HepG2 (cell line): Measurements from ENCODE around the gene UCKL1. TPM values are rescaled to one million over a fixed set of nuclear protein-coding genes. Genes with fewer than 3 reads are reported as not detected.

Experiments used
- CC2D1A ChIP-seq: sonication (generic); formaldehyde crosslinking; IDR thresholded peaks from 2 replicates; pipeline ENCODE4 v1.8.1; 2023; ENCODE audit warnings: mild to moderate bottlenecking, missing genetic modification reagents
- ISL2 ChIP-seq: sonication (generic); formaldehyde crosslinking; IDR thresholded peaks from 2 replicates; pipeline ENCODE4 v1.5.0; 2020; ENCODE audit warnings: missing genetic modification reagents
- KDM2A ChIP-seq: sonication (generic); formaldehyde crosslinking; IDR thresholded peaks from 2 replicates; pipeline ENCODE4 v1.4.0; 2020; ENCODE audit warnings: low read depth, missing genetic modification reagents, borderline replicate concordance
- NR2F2 ChIP-seq: IDR thresholded peaks from 2 replicates; pipeline ENCODE4 v1.6.1; 2012; ENCODE audit warnings: low read depth, inconsistent platforms, borderline replicate concordance
- PHF20 ChIP-seq: sonication (generic); formaldehyde crosslinking; IDR thresholded peaks from 2 replicates; pipeline ENCODE4 v1.5.0; 2020; ENCODE audit warnings: mild to moderate bottlenecking, missing genetic modification reagents
- RAD21 ChIP-seq: fragments of 450-650 bp; formaldehyde crosslinking; IDR thresholded peaks from 2 replicates; pipeline ENCODE4 v1.5.0; 2020; ENCODE audit warnings: mild to moderate bottlenecking
- RFX3 ChIP-seq: IDR thresholded peaks from 2 replicates; pipeline ENCODE4 v1.6.1; 2016; ENCODE audit warnings: missing biosample characterization, missing genetic modification reagents
- RFXAP ChIP-seq: sonication (generic); formaldehyde crosslinking; IDR thresholded peaks from 2 replicates; pipeline ENCODE4 v1.4.0; 2020; ENCODE audit warnings: missing genetic modification reagents, borderline replicate concordance
- SALL2 ChIP-seq: sonication (generic); formaldehyde crosslinking; IDR thresholded peaks from 2 replicates; pipeline ENCODE4 v1.8.1; 2023; ENCODE audit warnings: mild to moderate bottlenecking, missing genetic modification reagents, inconsistent platforms
- STAG1 ChIP-seq: sonication (generic); formaldehyde crosslinking; IDR thresholded peaks from 2 replicates; pipeline ENCODE4 v1.4.0; 2020; ENCODE audit warnings: missing genetic modification reagents
- THYN1 ChIP-seq: sonication (generic); formaldehyde crosslinking; IDR thresholded peaks from 2 replicates; pipeline ENCODE4 v1.8.1; 2023; ENCODE audit warnings: low read depth, mild to moderate bottlenecking, moderate library complexity, missing genetic modification reagents, borderline replicate concordance
- YEATS4 ChIP-seq: sonication (generic); formaldehyde crosslinking; IDR thresholded peaks from 2 replicates; pipeline ENCODE4 v1.4.0; 2020; ENCODE audit warnings: missing genetic modification reagents, borderline replicate concordance
- ZFP82 ChIP-seq: sonication (generic); formaldehyde crosslinking; IDR thresholded peaks from 2 replicates; pipeline ENCODE4 v1.5.1; 2020; ENCODE audit warnings: mild to moderate bottlenecking, missing genetic modification reagents, borderline replicate concordance
- ZNF101 ChIP-seq: sonication (generic); formaldehyde crosslinking; IDR thresholded peaks from 2 replicates; pipeline ENCODE4 v1.4.0; 2020; ENCODE audit warnings: mild to moderate bottlenecking, low read depth, missing genetic modification reagents, borderline replicate concordance
- ZNF225 ChIP-seq: sonication (generic); formaldehyde crosslinking; IDR thresholded peaks from 2 replicates; pipeline ENCODE4 v1.4.0; 2020; ENCODE audit warnings: mild to moderate bottlenecking, missing genetic modification reagents
- ZNF256 ChIP-seq: sonication (generic); formaldehyde crosslinking; conservative IDR thresholded peaks from 2 replicates; pipeline ENCODE4 v1.4.0; 2020; ENCODE audit warnings: missing genetic modification reagents
- polyA plus RNA-seq, 8 experiments: library from polyadenylated mRNA; depleted of rRNA in 3 of 8; stranded (reverse) in 7 of 8; unstranded in 1 of 8; fragments of >200 nt; fragmentation: Illumina TruSeq in 4 of 8; extraction: Trizol in 4 of 8; gene quantifications; 2 replicates each; pipeline versions ENCODE4 v1.2.1 to v1.2.3, GENCODE V29; 2011 to 2016; ENCODE audit warnings: low read depth in 4 of 8, missing spikeins in 1 of 8, mixed read lengths in 1 of 8; ENCODE audit not compliant: insufficient read depth in 1 of 8
- total RNA-seq, 5 experiments: library from RNA; depleted of rRNA; stranded (reverse); fragments of >200 nt; fragmentation: Illumina TruSeq; extraction: Trizol; gene quantifications; 2 replicates each; pipeline ENCODE4 v1.2.3, GENCODE V29; 2016; ENCODE audit warnings: low read depth in 1 of 5
- TF ChIP-seq, protein P1 (sequence below): fragments of 450-650 bp; IDR thresholded peaks from 2 replicates; pipeline ENCODE4 v1.6.1; 2017; ENCODE audit warnings: mild to moderate bottlenecking
- TF ChIP-seq, protein P2 (sequence below): sonication (generic); formaldehyde crosslinking; IDR thresholded peaks from 2 replicates; pipeline ENCODE4 v1.4.0; 2020; ENCODE audit warnings: missing genetic modification reagents
- TF ChIP-seq, protein P3 (sequence below): sonication (generic); formaldehyde crosslinking; IDR thresholded peaks from 2 replicates; pipeline ENCODE4 v1.8.1; 2023; ENCODE audit warnings: mild to moderate bottlenecking, missing genetic modification reagents, borderline replicate concordance
- TF ChIP-seq, protein P4 (sequence below): sonication (generic); formaldehyde crosslinking; IDR thresholded peaks from 2 replicates; pipeline ENCODE4; 2020; ENCODE audit warnings: missing genetic modification reagents, mild to moderate bottlenecking, borderline replicate concordance
- TF ChIP-seq, protein P5 (sequence below): sonication (generic); formaldehyde crosslinking; IDR thresholded peaks from 2 replicates; pipeline ENCODE4 v1.4.0; 2020; ENCODE audit warnings: low read depth, mild to moderate bottlenecking, missing genetic modification reagents

UCKL1 gene
- total and polyA plus RNA-seq, 2 of the 13 experiments (the other 11 are each of a cell fraction or from before 2014, with no cell fraction given), result 50.2 to 126 TPM

DNA sequence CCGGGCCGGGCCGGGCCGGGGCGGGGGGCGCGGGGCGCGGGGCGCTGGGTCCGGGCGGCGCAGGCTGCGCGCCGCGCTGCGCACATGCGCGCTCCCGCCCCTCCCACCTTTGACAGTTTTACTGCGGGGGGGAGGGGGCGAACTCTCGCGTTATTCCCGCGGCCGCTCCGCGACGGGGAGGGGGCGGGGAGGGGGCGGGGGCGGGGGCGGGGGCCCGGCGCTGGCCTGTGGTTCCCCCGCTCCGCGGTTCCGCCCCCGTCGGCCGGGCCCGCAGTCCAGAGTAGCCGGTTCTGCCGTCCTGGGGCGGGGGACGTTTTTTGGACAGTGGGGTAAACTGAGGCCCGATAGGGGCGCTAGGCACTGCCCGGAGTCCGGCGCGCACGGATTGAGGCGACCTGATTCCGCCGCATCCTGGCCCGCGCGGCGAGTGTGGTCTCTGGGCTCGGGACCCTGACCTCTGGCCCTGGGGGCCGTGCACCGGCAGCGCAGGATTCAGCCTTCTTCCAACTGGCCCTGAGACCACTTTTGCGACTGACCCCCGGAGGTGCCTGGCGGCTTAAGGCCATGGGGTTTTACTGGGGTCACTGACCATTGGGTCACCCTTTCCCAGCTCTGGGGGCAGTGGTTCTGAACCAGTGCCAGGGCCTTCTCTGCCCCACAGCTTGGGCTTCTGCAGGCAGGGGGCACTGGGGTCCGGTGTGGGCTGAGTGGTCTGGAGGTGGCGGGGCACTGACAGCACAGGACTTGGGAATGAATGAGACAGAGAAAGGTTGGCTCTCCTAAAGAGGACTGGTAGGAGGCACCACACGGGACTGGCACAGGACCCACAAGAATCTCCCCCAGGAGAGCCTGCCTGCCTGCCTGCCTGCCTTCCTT, 13.9 kb upstream of the UCKL1 start, which contains the start of gene ZNF512B (continued):
- TF ChIP-seq PHF20 (CRISPR knock-in tag), result no peak
- TF ChIP-seq, protein P1, sequence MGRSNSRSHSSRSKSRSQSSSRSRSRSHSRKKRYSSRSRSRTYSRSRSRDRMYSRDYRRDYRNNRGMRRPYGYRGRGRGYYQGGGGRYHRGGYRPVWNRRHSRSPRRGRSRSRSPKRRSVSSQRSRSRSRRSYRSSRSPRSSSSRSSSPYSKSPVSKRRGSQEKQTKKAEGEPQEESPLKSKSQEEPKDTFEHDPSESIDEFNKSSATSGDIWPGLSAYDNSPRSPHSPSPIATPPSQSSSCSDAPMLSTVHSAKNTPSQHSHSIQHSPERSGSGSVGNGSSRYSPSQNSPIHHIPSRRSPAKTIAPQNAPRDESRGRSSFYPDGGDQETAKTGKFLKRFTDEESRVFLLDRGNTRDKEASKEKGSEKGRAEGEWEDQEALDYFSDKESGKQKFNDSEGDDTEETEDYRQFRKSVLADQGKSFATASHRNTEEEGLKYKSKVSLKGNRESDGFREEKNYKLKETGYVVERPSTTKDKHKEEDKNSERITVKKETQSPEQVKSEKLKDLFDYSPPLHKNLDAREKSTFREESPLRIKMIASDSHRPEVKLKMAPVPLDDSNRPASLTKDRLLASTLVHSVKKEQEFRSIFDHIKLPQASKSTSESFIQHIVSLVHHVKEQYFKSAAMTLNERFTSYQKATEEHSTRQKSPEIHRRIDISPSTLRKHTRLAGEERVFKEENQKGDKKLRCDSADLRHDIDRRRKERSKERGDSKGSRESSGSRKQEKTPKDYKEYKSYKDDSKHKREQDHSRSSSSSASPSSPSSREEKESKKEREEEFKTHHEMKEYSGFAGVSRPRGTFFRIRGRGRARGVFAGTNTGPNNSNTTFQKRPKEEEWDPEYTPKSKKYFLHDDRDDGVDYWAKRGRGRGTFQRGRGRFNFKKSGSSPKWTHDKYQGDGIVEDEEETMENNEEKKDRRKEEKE, result no peak
- no peak for TF ChIP-seq SALL2 (CRISPR knock-in tag)
- TF ChIP-seq RFX3, result no peak; the same call in 1 of the 2 replicates
- TF ChIP-seq, protein P2, sequence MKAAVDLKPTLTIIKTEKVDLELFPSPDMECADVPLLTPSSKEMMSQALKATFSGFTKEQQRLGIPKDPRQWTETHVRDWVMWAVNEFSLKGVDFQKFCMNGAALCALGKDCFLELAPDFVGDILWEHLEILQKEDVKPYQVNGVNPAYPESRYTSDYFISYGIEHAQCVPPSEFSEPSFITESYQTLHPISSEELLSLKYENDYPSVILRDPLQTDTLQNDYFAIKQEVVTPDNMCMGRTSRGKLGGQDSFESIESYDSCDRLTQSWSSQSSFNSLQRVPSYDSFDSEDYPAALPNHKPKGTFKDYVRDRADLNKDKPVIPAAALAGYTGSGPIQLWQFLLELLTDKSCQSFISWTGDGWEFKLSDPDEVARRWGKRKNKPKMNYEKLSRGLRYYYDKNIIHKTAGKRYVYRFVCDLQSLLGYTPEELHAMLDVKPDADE (CRISPR knock-in tag), result peak; percentile 8; the same call in 1 of the 2 replicates
- no peak for TF ChIP-seq THYN1 (CRISPR knock-in tag)
- no peak for TF ChIP-seq STAG1 (CRISPR knock-in tag)
- TF ChIP-seq CC2D1A, result no peak
- peak; percentile 28; the same call in 1 of the 2 replicates for TF ChIP-seq ISL2 (CRISPR knock-in tag)
- peak; percentile 56 for TF ChIP-seq RAD21
- no peak for TF ChIP-seq ZNF256 (CRISPR knock-in tag)
- TF ChIP-seq YEATS4 (CRISPR knock-in tag), result peak; percentile 29; the same call in 1 of the 2 replicates
- no peak for TF ChIP-seq ZNF101 (CRISPR knock-in tag)
- peak; percentile 58; the same call in 1 of the 2 replicates for TF ChIP-seq ZNF225 (CRISPR knock-in tag)
- no peak for TF ChIP-seq RFXAP
- TF ChIP-seq ZFP82 (CRISPR knock-in tag), result 0 out of 2 replicates have a peak, but pooled peaks have one; percentile 39
- TF ChIP-seq, protein P3, sequence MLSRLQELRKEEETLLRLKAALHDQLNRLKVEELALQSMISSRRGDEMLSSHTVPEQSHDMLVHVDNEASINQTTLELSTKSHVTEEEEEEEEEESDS (CRISPR knock-in tag), result no peak
- TF ChIP-seq, protein P4, sequence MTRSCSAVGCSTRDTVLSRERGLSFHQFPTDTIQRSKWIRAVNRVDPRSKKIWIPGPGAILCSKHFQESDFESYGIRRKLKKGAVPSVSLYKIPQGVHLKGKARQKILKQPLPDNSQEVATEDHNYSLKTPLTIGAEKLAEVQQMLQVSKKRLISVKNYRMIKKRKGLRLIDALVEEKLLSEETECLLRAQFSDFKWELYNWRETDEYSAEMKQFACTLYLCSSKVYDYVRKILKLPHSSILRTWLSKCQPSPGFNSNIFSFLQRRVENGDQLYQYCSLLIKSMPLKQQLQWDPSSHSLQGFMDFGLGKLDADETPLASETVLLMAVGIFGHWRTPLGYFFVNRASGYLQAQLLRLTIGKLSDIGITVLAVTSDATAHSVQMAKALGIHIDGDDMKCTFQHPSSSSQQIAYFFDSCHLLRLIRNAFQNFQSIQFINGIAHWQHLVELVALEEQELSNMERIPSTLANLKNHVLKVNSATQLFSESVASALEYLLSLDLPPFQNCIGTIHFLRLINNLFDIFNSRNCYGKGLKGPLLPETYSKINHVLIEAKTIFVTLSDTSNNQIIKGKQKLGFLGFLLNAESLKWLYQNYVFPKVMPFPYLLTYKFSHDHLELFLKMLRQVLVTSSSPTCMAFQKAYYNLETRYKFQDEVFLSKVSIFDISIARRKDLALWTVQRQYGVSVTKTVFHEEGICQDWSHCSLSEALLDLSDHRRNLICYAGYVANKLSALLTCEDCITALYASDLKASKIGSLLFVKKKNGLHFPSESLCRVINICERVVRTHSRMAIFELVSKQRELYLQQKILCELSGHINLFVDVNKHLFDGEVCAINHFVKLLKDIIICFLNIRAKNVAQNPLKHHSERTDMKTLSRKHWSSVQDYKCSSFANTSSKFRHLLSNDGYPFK (CRISPR knock-in tag), result peak; percentile 71; the same call in 1 of the 2 replicates
- TF ChIP-seq NR2F2, result peak; percentile 23; the same call in 1 of the 2 replicates
- TF ChIP-seq, protein P5, sequence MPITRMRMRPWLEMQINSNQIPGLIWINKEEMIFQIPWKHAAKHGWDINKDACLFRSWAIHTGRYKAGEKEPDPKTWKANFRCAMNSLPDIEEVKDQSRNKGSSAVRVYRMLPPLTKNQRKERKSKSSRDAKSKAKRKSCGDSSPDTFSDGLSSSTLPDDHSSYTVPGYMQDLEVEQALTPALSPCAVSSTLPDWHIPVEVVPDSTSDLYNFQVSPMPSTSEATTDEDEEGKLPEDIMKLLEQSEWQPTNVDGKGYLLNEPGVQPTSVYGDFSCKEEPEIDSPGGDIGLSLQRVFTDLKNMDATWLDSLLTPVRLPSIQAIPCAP (CRISPR knock-in tag), result 0 out of 2 replicates have a peak, but pooled peaks have one; percentile 34
- TF ChIP-seq KDM2A (CRISPR knock-in tag), result peak; percentile 78; the same call in 1 of the 2 replicates
